Body of pancreas (tissue), 4 donors: ENCODE results near the gene SHISAL1. TPM values are rescaled to one million over a fixed set of nuclear protein-coding genes. Genes with fewer than 3 reads are reported as not detected.

Experiments used
- ATAC-seq: fragments of 150-250 bp; one replicate; pipeline ENCODE4 v1.9.1; 2016
- DNase-seq, 4 donors: peaks; one replicate each; pipeline ENCODE4 v3.0.0-alpha.2; 2019
- H3K27ac ChIP-seq, 4 donors: fragments of 200-600 bp; sonication (generic); 1 replicate in 3 of 4; 2 replicates in 1 of 4; pipeline versions ENCODE4 v1.5.1 to v1.6.1; 2016 to 2019; ENCODE audit warnings: mild to moderate bottlenecking in 1 of 4, mixed read lengths in 1 of 4, moderate library complexity in 1 of 4
- H3K27me3 ChIP-seq, 2 donors: fragments of 200-600 bp; sonication (generic); one replicate each; pipeline ENCODE4 v1.6.0; 2016; ENCODE audit warnings: mild to moderate bottlenecking in 1 of 2
- H3K36me3 ChIP-seq, 2 donors: fragments of 200-600 bp; sonication (generic); replicated peaks in 1 of 2; 2 replicates each; pipeline ENCODE4 v1.5.1; 2016; ENCODE audit warnings: low read depth in 2 of 2; ENCODE audit not compliant: insufficient read depth in 1 of 2
- H3K4me1 ChIP-seq: fragments of 200-600 bp; sonication (generic); one replicate; pipeline ENCODE4 v1.6.0; 2016
- H3K4me3 ChIP-seq, 2 donors: fragments of 200-600 bp; sonication (generic); 1 replicate in 1 of 2; 2 replicates in 1 of 2; pipeline ENCODE4 v1.5.1; 2016 to 2019
- H3K9me3 ChIP-seq, 3 donors: fragments of 200-600 bp; sonication (generic); 1 replicate in 2 of 3; 2 replicates in 1 of 3; pipeline ENCODE4 v1.5.1; 2016
- POLR2A ChIP-seq, 3 donors: fragments of 450-650 bp; IDR thresholded peaks; one replicate each; pipeline ENCODE4 v1.6.1; 2016; ENCODE audit warnings: antibody characterized with exemption in 3 of 3, mild to moderate bottlenecking in 2 of 3
- WGBS, 2 donors: methylation state at CpG; one replicate each; pipeline ENCODE4 v1.1.5; 2017; 5-methylcytosine and 5-hydroxymethylcytosine counted together
- intact Hi-C: fragments of 100-400 bp; cut with DNase I; formaldehyde crosslinking; loops from one replicate; pipeline ENCODE4 v1.15.1; 2023
- total RNA-seq, 2 donors: library from RNA; depleted of rRNA; stranded (reverse); fragments of >200 nt; gene quantifications; one replicate each; pipeline ENCODE4 v1.1.0, GENCODE V29; 2016
- TF ChIP-seq, protein P1 (sequence below), 7 experiments: fragments of 450-650 bp in 4 of 7; fragments of 200-600 bp in 3 of 7; sonication (generic) in 3 of 7; IDR thresholded peaks; one replicate each; pipeline ENCODE4 v1.5.1; 2016 to 2019; ENCODE audit warnings: antibody characterized with exemption in 7 of 7

Gene SHISAL1
- total RNA-seq, 2 donors from 2014 or later, result 0.78 to 1.6 TPM

- Histone ChIP-seq H3K36me3 (no peaks in the 10 kb centered on the region), H3K9me3 (no peaks in the 10 kb centered on the region), H3K4me3 (no peak overlapping the region), H3K27me3 (no peaks in the 10 kb centered on the region), H3K27ac (no peak overlapping the region), H3K4me1 (no peaks in the 10 kb centered on the region)
- ATAC-seq (no peak), DNase-seq (no peak)
- intact Hi-C loops, result no loop called here
- WGBS, 2 donors, result 72 to 76% methylated on average over 7 to 13 of the region's 13 CpGs
- TF ChIP-seq POLR2A (IDR thresholded peaks at IDR 0.05), result no peak
- TF ChIP-seq, protein P1, sequence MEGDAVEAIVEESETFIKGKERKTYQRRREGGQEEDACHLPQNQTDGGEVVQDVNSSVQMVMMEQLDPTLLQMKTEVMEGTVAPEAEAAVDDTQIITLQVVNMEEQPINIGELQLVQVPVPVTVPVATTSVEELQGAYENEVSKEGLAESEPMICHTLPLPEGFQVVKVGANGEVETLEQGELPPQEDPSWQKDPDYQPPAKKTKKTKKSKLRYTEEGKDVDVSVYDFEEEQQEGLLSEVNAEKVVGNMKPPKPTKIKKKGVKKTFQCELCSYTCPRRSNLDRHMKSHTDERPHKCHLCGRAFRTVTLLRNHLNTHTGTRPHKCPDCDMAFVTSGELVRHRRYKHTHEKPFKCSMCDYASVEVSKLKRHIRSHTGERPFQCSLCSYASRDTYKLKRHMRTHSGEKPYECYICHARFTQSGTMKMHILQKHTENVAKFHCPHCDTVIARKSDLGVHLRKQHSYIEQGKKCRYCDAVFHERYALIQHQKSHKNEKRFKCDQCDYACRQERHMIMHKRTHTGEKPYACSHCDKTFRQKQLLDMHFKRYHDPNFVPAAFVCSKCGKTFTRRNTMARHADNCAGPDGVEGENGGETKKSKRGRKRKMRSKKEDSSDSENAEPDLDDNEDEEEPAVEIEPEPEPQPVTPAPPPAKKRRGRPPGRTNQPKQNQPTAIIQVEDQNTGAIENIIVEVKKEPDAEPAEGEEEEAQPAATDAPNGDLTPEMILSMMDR (IDR thresholded peaks at IDR 0.05), result no peak
Measured at GRCh38 chr22:44359496-44360110, 46.9 kb upstream of the SHISAL1 start.

DNA sequence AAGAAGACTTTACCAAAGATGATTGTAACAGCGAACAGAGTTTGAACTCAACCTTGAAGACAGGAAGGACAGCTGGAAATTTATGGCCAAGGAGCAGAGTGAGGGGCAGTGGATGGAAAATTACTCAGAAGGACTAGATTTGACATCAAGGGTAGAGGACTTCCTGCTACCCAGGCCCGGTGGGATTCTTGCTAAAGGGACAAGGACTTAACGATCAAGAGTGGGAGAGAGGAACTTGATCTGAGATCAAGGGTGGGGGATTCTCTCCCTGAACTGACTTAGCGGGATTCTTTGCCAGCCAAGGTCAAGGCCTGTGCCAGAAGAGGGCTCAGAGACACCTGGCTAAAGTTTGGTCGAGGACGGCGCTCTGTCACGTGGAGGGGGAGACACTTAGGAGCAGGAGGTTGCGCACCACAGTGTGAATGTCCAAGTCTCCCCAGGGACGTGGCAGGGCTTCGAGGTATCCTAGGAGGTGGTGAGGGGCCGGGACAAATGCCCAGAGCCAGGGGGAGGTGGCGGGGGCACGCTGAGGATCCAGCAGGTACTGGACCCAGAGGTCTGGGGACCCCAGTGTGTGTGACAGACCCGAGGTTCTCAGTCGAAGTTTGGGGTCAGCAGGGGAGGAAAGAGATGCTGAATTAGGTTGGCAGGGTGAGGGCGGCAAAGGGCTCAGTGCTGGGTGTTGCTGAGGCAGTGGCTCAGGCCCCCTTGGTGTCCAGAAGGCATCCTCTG, 46.1 kb upstream of the SHISAL1 start:
- intact Hi-C loops, result no loop called here
- Histone ChIP-seq H3K4me1 (no peaks in the 10 kb centered on the region), H3K27me3 (no peaks in the 10 kb centered on the region), H3K27ac (no peak overlapping the region), H3K4me3 (no peak overlapping the region), H3K9me3 (no peaks in the 10 kb centered on the region), H3K36me3 (no peaks in the 10 kb centered on the region)
- peak in 1 of 4 donors; percentile 2 for DNase-seq
- no peak for ATAC-seq
- WGBS, 2 donors, result 48 to 52% methylated on average over 16 to 17 of the region's 17 CpGs
- no peak for TF ChIP-seq POLR2A (IDR thresholded peaks at IDR 0.05)
- TF ChIP-seq, protein P1 (IDR thresholded peaks at IDR 0.05), result no peak

DNA sequence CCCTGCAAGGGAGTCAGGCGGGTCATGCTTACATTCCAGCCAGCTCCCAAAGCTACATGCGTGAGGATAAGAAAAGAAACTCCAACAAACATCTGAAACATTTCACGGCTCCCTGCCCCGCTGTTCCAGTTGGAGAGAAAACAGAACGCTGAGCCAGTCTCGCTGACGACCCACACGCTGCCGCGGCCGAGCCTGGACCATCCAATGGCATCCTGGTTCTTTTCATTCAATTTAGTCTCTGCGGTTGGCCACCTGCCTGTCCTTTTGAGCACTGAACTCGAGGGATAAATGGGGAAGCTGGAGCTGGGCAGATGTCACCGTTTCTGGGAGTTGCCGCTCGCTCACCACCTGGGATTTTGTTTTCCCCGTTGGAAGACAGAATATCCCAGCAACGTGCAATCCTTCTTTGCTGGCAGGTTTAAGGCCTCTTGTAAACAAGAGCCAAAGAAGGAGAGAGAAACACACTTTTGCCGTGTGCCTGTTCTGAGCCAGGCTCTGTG, 45.3 kb upstream of the SHISAL1 start:
- TF ChIP-seq, protein P1 (IDR thresholded peaks at IDR 0.05), result no peak
- TF ChIP-seq POLR2A (IDR thresholded peaks at IDR 0.05), result no peak
- Histone ChIP-seq H3K4me1 (no peaks in the 10 kb centered on the region), H3K4me3 (no peak overlapping the region), H3K27me3 (no peaks in the 10 kb centered on the region), H3K27ac (no peak overlapping the region), H3K9me3 (no peaks in the 10 kb centered on the region), H3K36me3 (no peaks in the 10 kb centered on the region)
- intact Hi-C loops, result no loop called here
- 28 to 33% methylated on average over 19 of the region's 19 CpGs for WGBS, 2 donors
- ATAC-seq (peak; percentile 34), DNase-seq (peak in 2 of 4 donors; percentile 13 to 19)

DNA sequence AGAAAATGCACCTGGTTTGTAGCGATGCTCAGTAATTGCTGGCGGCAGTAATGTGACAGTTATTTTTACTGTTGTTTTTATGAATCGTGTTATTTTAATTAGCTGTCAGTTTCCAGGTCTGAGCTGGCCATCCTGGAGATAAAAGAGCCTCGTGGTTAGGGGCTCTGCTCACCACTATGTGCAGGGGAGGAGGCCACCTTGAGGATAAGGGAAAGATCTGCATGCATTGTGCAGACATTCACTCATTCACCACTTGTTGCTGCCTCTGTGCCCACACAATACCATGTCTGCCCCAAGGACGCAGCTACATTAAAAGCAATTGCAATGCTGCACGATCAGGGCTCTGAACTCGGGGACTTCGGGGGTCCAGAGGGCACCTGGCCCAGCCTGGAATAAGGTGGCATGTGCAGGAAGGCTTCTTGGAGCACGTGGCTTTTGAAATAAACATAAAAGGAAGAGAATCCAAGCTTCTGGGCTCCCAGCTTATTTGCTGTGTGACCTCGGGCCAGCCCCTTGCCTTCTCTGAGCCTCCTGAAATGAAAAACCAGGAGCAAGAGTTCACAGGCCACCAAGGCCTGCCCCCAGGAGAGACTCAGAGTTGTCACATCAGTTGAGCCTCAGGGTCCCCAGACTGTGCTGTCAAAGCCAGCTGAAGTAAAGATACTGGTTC, 44.7 kb upstream of the SHISAL1 start:
- peak in 2 of 4 donors; percentile 0 to 1 for DNase-seq
- 25 to 50% methylated on average over 10 of the region's 10 CpGs for WGBS, 2 donors
- H3K36me3 ChIP-seq, result no peaks in the 10 kb centered on the region
- H3K27me3 ChIP-seq, result no peaks in the 10 kb centered on the region
- no peak for ATAC-seq
- intact Hi-C loops, result no loop called here
- H3K27ac ChIP-seq, result no peak overlapping the region
- TF ChIP-seq, protein P1 (IDR thresholded peaks at IDR 0.05), result no peak
- TF ChIP-seq POLR2A (IDR thresholded peaks at IDR 0.05), result no peak
- H3K9me3 ChIP-seq, result no peaks in the 10 kb centered on the region
- H3K4me3 ChIP-seq, result no peak overlapping the region
- H3K4me1 ChIP-seq, result no peaks in the 10 kb centered on the region
